ENCODE data around the gene KRTAP3-1.
A peak's percentile ranks its signal among the peaks of the same experiment; 100 is the strongest.
"Not testable (repeated sequence)": the region's sequence is repeated elsewhere in the genome, so short reads cannot be mapped to it uniquely, and the experiment has no call there.

The KRTAP3-1 gene

DNA sequence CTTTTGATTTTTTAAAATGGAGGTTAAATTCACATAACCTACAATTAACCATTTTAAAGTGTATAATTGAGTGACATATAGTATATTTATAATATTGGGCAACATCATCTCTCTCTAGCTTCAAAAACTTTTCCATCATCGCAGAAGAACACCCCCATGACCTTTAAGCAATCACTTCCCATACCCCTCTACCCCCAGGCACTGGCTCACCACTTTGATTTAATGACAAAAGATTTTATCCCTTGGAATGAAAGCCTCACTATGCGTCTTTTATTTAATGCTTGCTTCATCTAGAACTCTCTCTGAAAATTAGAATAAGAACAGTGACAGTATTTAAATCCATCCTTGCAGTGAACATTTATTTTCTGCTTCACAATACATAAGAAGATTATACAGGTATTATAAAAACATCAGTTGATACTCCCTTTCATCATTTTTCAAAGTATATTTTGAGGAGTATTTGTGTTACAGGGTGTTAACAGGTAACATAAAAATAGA lies 29.0 kb upstream of the KRTAP3-1 start:
- no peak overlapping the region for H3K9ac ChIP-seq (ENCODE audit: low read depth, low read length)
- peaks cover 14% of the 10 kb centered on the region for H3K4me1 ChIP-seq (ENCODE audit: control insufficient read depth, insufficient read depth, low read length)

DNA sequence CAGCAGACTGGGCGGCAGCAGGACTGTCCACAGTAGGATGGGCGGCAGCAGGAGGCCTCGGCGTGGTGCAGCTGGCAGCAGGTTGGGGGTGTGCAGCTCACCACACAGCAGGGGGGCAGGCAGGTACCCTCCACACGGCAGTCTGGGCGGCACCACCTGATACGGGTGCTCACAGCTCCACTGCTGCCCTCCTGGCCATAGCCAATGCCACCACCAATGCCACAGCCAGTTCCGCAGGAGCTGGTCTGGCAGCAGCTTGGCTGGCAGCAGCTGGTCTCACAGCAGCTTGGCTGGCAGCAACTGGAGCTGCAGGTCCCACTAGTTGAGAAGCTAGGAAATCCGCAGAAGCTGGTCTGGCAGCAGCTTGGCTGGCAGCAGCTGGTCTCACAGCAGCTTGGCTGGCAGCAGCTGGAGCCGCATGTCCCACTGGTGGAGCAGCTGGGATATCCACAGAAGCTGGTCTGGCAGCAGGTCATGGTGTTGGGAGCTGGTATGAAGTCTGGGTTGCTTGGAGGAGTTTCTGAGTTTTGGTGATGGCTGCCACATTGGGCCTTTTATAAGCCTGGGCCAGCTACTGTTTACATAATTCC lies 25.5 kb upstream of the KRTAP3-1 start, which contains the start of gene KRTAP1-3:
TSS of gene KRTAP1-3 (minus strand) at position 529 of the 590 bp plus-strand sequence. CDS start at position 476, 53 bp downstream.
- H3K36me3 ChIP-seq (ENCODE audit: insufficient read depth, low read length); H3K9ac ChIP-seq (ENCODE audit: low read depth, low read length); H3K9me3 ChIP-seq (replicated peaks; ENCODE audit: low read length): not testable (repeated sequence)

More for the DNA sequence above, 29.0 kb upstream of the KRTAP3-1 start:
- no peaks in the 10 kb centered on the region for H3K9me3 ChIP-seq (replicated peaks; ENCODE audit: low read length)
- H3K4me2 ChIP-seq (ENCODE audit: low read length), result no peak overlapping the region
- H3K36me3 ChIP-seq (ENCODE audit: insufficient read depth, low read length), result no peaks in the 10 kb centered on the region
- no peaks in the 10 kb centered on the region for H3K27me3 ChIP-seq (ENCODE audit: control insufficient read depth, insufficient read depth, low read length)
- no peak overlapping the region for H3K4me3 ChIP-seq (ENCODE audit: low read length)

GRCh38 chr17:41029633-41030245 lies 20.8 kb upstream of the KRTAP3-1 start, which contains the start of gene KRTAP1-4:
Gene KRTAP1-4, minus strand, starts transcription at chr17:41030195. Its CDS starts 117 bp downstream, at chr17:41030078.
- no peak within 1 kb of the TSS for H3K4me3 ChIP-seq (ENCODE audit: low read length)
- H3K9ac ChIP-seq (ENCODE audit: low read depth, low read length), result no peak within 1 kb of the TSS
- no peak within 1 kb of the TSS for H3K4me2 ChIP-seq (ENCODE audit: low read length)

More for the DNA sequence above, 25.5 kb upstream of the KRTAP3-1 start, which contains the start of gene KRTAP1-3:
- not testable (repeated sequence) for H3K4me3 ChIP-seq (ENCODE audit: low read length); H3K4me2 ChIP-seq (ENCODE audit: low read length); H3K4me1 ChIP-seq (ENCODE audit: control insufficient read depth, insufficient read depth, low read length); H3K27me3 ChIP-seq (ENCODE audit: control insufficient read depth, insufficient read depth, low read length)

DNA sequence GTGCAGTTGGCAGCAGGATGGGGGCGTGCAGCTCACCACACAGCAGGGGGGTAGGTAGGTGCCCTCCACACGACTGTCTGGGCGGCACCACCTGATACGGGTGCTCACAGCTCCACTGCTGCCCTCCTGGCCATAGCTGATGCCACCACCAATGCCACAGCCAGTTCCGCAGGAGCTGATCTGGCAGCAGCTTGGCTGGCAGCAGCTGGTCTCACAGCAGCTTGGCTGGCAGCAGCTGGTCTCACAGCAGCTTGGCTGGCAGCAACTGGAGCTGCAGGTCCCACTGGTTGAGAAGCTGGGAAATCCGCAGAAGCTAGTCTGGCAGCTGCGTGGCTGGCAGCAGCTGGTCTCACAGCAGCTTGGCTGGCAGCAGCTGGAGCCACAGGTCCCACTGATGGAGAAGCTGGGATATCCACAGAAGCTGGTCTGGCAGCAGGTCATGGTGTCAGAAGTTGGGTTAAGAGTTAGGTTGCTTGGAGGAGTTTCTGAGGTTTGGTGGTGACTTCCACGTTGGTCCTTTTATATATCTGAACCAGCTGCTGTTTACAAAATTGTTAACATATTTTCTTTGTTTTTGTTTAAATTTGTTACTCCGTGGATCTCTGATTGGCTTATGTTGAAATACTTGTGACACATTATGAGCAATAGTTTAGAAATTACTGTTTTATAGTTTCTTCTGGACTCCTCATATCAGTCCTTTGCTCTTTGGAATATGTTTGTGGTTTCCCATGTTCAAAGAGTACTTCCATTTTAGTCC lies 18.0 kb upstream of the KRTAP3-1 start, which contains the start of gene KRTAP1-5:
TSS of gene KRTAP1-5 (minus strand) at position 494 of the 757 bp plus-strand sequence. CDS start at position 441, 53 bp downstream.
- H3K36me3 ChIP-seq (ENCODE audit: insufficient read depth, low read length), result no peaks in the 10 kb centered on the region
- peak within 1 kb of the TSS; percentile 51 for H3K4me3 ChIP-seq (ENCODE audit: low read length)
- no peaks in the 10 kb centered on the region for H3K9me3 ChIP-seq (replicated peaks; ENCODE audit: low read length)
- peak within 1 kb of the TSS; percentile 67 for H3K4me2 ChIP-seq (ENCODE audit: low read length)
- peaks cover 18% of the 10 kb centered on the region for H3K4me1 ChIP-seq (ENCODE audit: control insufficient read depth, insufficient read depth, low read length)
- peak within 1 kb of the TSS; percentile 47 for H3K9ac ChIP-seq (ENCODE audit: low read depth, low read length)
- no peaks in the 10 kb centered on the region for H3K27me3 ChIP-seq (ENCODE audit: control insufficient read depth, insufficient read depth, low read length)

More at GRCh38 chr17:41029633-41030245, 20.8 kb upstream of the KRTAP3-1 start, which contains the start of gene KRTAP1-4:
- H3K4me1 ChIP-seq (ENCODE audit: control insufficient read depth, insufficient read depth, low read length), result peaks cover 18% of the 10 kb centered on the region
- H3K36me3 ChIP-seq (ENCODE audit: insufficient read depth, low read length), result no peaks in the 10 kb centered on the region
- no peaks in the 10 kb centered on the region for H3K27me3 ChIP-seq (ENCODE audit: control insufficient read depth, insufficient read depth, low read length)
- H3K9me3 ChIP-seq (replicated peaks; ENCODE audit: low read length), result no peaks in the 10 kb centered on the region

DNA sequence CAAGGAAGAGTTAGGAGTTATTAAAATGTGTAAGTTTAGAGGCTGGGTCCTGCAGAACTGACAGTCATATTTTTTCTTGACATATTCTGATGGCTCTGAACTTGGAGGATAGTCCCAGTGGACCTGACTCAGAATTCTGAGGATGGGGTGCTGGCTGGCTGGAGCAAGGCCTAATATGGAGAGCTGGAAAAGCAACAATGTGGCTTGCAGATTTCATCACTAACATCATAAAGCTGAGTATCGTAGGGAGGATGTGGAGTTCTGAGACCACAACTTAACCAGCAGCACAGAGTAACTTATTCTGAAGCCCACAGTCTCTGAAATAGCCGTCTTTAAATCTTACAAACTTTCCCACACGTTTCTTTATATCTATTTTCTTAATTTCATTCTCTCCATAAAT lies 15.8 kb upstream of the KRTAP3-1 start:
- H3K4me2 ChIP-seq (ENCODE audit: low read length), result no peak overlapping the region
- no peaks in the 10 kb centered on the region for H3K27me3 ChIP-seq (ENCODE audit: control insufficient read depth, insufficient read depth, low read length)
- H3K4me3 ChIP-seq (ENCODE audit: low read length), result no peak overlapping the region
- H3K9ac ChIP-seq (ENCODE audit: low read depth, low read length), result no peak overlapping the region
- peaks cover 18% of the 10 kb centered on the region for H3K4me1 ChIP-seq (ENCODE audit: control insufficient read depth, insufficient read depth, low read length)
- no peaks in the 10 kb centered on the region for H3K9me3 ChIP-seq (replicated peaks; ENCODE audit: low read length)
- no peaks in the 10 kb centered on the region for H3K36me3 ChIP-seq (ENCODE audit: insufficient read depth, low read length)

GRCh38 chr17:41020336-41020735 lies 11.4 kb upstream of the KRTAP3-1 start:
- H3K4me1 ChIP-seq (ENCODE audit: control insufficient read depth, insufficient read depth, low read length), result no peaks in the 10 kb centered on the region
- H3K4me3 ChIP-seq (ENCODE audit: low read length), result no peak overlapping the region

DNA sequence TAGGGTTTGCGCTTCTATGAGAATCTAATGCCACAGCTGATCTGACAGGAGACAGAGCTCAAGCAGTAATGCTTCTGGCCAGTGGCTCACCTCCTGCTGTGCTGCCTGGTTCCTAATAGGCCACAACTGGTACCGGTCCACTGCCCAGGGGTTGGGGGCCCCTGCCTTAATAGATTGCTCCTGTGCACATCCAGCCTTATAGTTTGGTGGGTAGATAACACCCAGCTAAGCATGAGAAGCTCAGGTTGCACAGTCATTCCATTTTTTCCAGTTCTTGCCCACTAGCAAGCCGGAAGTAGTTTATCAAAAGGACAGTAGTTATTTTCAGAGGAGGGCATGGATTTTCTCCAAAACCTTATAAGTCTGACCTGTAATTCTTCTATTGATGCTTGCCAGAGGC lies 10.5 kb upstream of the KRTAP3-1 start:
- H3K9ac ChIP-seq (ENCODE audit: low read depth, low read length), result no peak overlapping the region
- no peaks in the 10 kb centered on the region for H3K9me3 ChIP-seq (replicated peaks; ENCODE audit: low read length)
- H3K27me3 ChIP-seq (ENCODE audit: control insufficient read depth, insufficient read depth, low read length), result no peaks in the 10 kb centered on the region
- H3K4me2 ChIP-seq (ENCODE audit: low read length), result no peak overlapping the region
- no peaks in the 10 kb centered on the region for H3K4me1 ChIP-seq (ENCODE audit: control insufficient read depth, insufficient read depth, low read length)
- no peaks in the 10 kb centered on the region for H3K36me3 ChIP-seq (ENCODE audit: insufficient read depth, low read length)
- H3K4me3 ChIP-seq (ENCODE audit: low read length), result no peak overlapping the region

More at GRCh38 chr17:41020336-41020735, 11.4 kb upstream of the KRTAP3-1 start:
- no peaks in the 10 kb centered on the region for H3K9me3 ChIP-seq (replicated peaks; ENCODE audit: low read length)
- no peaks in the 10 kb centered on the region for H3K27me3 ChIP-seq (ENCODE audit: control insufficient read depth, insufficient read depth, low read length)
- no peak overlapping the region for H3K9ac ChIP-seq (ENCODE audit: low read depth, low read length)
- no peak overlapping the region for H3K4me2 ChIP-seq (ENCODE audit: low read length)
- no peaks in the 10 kb centered on the region for H3K36me3 ChIP-seq (ENCODE audit: insufficient read depth, low read length)

DNA sequence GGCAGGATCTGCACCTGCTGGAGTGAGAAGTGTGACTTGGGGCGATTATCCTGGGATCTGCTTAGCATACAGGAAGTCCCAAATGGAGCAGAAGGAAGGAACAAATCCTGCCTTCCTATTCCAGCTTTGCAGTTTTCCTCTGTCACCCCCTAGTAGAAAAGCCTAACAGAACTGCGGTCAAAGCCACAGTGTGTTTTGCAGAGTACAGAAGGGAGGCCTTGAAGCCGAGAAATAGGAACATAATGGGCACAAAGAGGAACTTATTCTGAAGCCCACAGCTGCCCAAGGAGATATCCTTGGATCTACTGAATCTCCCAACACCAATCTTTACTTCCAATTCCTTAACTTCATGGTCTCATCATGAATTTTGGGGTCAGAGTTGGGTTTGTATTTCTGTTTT lies 9.6 kb upstream of the KRTAP3-1 start:
- Histone ChIP-seq H3K27me3 (ENCODE audit: control insufficient read depth, insufficient read depth, low read length) (no peaks in the 10 kb centered on the region), H3K4me2 (ENCODE audit: low read length) (no peak overlapping the region)

DNA sequence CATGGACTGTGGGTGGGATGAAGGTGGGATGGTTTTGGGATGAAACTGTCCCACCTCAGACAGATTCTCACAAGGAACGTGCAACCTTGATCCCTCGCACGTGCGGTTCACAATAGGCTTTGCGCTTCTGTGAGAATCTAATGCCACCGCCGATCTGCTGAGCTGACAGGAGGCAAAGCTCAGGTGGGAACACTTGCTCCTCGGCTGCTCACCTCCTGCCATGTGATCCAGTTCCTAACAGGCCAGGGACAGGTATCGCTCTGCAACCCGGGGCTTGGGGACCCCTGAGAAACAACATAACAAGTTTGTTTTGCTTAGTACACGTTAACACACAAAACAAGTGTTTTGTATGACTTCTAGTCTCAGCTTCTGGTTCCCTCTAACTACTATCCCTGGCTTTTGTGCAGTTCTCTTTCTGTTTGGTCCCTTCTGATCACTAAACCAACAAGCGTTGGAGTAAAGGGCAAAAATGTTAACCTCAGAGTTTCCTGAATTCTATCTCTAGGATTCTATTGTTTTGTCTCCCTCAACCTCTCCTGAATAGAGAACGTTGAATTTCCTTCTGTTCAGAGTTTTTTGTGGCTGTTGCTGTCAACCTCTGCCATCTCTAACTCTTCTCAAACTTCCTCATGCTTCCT lies 7.8 kb upstream of the KRTAP3-1 start:
- Histone ChIP-seq H3K27me3 (ENCODE audit: control insufficient read depth, insufficient read depth, low read length) (no peaks in the 10 kb centered on the region), H3K9me3 (replicated peaks; ENCODE audit: low read length) (no peaks in the 10 kb centered on the region)

More for the DNA sequence above, 9.6 kb upstream of the KRTAP3-1 start:
- H3K9ac ChIP-seq (ENCODE audit: low read depth, low read length), result no peak overlapping the region
- no peak overlapping the region for H3K4me3 ChIP-seq (ENCODE audit: low read length)
- H3K4me1 ChIP-seq (ENCODE audit: control insufficient read depth, insufficient read depth, low read length), result peaks cover 3% of the 10 kb centered on the region
- no peaks in the 10 kb centered on the region for H3K36me3 ChIP-seq (ENCODE audit: insufficient read depth, low read length)
- no peaks in the 10 kb centered on the region for H3K9me3 ChIP-seq (replicated peaks; ENCODE audit: low read length)

GRCh38 chr17:41015454-41015853 lies 6.5 kb upstream of the KRTAP3-1 start:
- no peak overlapping the region for H3K4me2 ChIP-seq (ENCODE audit: low read length)
- H3K4me1 ChIP-seq (ENCODE audit: control insufficient read depth, insufficient read depth, low read length), result peaks cover 10% of the 10 kb centered on the region
- H3K4me3 ChIP-seq (ENCODE audit: low read length), result no peak overlapping the region
- H3K9ac ChIP-seq (ENCODE audit: low read depth, low read length), result no peak overlapping the region
- H3K9me3 ChIP-seq (replicated peaks; ENCODE audit: low read length), result no peaks in the 10 kb centered on the region
- H3K27me3 ChIP-seq (ENCODE audit: control insufficient read depth, insufficient read depth, low read length), result no peaks in the 10 kb centered on the region
- no peaks in the 10 kb centered on the region for H3K36me3 ChIP-seq (ENCODE audit: insufficient read depth, low read length)

More for the DNA sequence above, 7.8 kb upstream of the KRTAP3-1 start:
- H3K4me3 ChIP-seq (ENCODE audit: low read length), result no peak overlapping the region
- H3K4me1 ChIP-seq (ENCODE audit: control insufficient read depth, insufficient read depth, low read length), result peaks cover 10% of the 10 kb centered on the region
- no peak overlapping the region for H3K4me2 ChIP-seq (ENCODE audit: low read length)
- H3K36me3 ChIP-seq (ENCODE audit: insufficient read depth, low read length), result no peaks in the 10 kb centered on the region
- no peak overlapping the region for H3K9ac ChIP-seq (ENCODE audit: low read depth, low read length)

GRCh38 chr17:41013606-41014005 lies 4.7 kb upstream of the KRTAP3-1 start:
- no peaks in the 10 kb centered on the region for H3K36me3 ChIP-seq (ENCODE audit: insufficient read depth, low read length)
- peaks cover 10% of the 10 kb centered on the region for H3K4me1 ChIP-seq (ENCODE audit: control insufficient read depth, insufficient read depth, low read length)
- H3K4me3 ChIP-seq (ENCODE audit: low read length), result no peak overlapping the region
- no peak overlapping the region for H3K4me2 ChIP-seq (ENCODE audit: low read length)
- no peaks in the 10 kb centered on the region for H3K9me3 ChIP-seq (replicated peaks; ENCODE audit: low read length)
- H3K9ac ChIP-seq (ENCODE audit: low read depth, low read length), result no peak overlapping the region
- no peaks in the 10 kb centered on the region for H3K27me3 ChIP-seq (ENCODE audit: control insufficient read depth, insufficient read depth, low read length)

Measured in skeletal muscle satellite cell (primary cell).